ENCODE results near the gene LSS.

DNA sequence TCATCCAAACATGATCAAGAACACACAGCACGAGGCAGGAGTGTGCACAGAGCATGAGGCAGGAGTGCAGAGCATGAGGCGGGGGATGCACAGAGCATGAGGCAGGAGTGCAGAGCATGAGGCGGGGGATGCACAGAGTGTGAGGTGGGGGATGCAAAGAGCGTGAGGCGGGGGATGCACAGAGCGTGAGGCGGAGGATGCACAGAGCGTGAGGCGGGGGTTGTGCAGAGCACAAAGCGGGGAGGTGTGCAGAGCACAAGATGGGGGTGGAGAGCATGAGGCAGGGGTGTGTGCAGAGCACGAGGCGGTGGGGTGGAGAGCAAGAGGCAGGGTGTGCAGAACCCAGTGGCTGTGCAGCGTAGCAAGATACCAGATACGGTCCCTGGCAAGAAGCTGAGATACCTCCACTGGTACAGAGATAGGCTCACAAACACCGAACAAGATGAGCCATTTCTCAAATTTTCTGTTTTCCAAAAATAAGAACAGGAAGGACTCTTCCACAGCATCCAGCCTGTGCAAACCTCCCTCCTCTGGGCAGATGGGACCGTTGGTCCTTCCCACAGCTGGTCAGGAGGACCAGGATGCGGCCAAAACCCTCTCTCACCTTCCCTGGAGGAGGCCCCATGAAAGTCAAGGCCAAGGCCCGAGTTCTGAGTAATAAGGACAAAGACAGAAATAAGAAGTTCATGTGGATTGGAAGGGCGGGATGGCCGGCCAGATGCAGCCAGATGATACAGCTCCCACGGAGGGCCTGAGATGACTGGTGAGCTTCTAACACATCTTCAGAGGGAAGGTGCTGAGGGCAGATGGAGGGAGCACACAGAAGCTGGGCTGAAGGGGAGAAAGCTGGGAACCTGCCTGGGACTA is 56.3 kb downstream of the LSS start:
- TF ChIP-seq EZH2 (optimal IDR thresholded peaks at IDR 0.05; ENCODE audit: low read depth, low read length) (no peak), EZH2phosphoT487 (IDR thresholded peaks at IDR 0.05; ENCODE audit: low read length) (no peak)
- TF ChIP-seq, protein P1, sequence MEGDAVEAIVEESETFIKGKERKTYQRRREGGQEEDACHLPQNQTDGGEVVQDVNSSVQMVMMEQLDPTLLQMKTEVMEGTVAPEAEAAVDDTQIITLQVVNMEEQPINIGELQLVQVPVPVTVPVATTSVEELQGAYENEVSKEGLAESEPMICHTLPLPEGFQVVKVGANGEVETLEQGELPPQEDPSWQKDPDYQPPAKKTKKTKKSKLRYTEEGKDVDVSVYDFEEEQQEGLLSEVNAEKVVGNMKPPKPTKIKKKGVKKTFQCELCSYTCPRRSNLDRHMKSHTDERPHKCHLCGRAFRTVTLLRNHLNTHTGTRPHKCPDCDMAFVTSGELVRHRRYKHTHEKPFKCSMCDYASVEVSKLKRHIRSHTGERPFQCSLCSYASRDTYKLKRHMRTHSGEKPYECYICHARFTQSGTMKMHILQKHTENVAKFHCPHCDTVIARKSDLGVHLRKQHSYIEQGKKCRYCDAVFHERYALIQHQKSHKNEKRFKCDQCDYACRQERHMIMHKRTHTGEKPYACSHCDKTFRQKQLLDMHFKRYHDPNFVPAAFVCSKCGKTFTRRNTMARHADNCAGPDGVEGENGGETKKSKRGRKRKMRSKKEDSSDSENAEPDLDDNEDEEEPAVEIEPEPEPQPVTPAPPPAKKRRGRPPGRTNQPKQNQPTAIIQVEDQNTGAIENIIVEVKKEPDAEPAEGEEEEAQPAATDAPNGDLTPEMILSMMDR (IDR thresholded peaks at IDR 0.05; ENCODE audit: low read length) = no peak

Measured in MM.1S (cell line).